Measurements from ENCODE around the gene CDKN2AIP. TPM values are rescaled to one million over a fixed set of nuclear protein-coding genes. Genes with fewer than 3 reads are reported as not detected.
"Not testable (repeated sequence)": the region's sequence is repeated elsewhere in the genome, so short reads cannot be mapped to it uniquely, and the experiment has no call there.

The CDKN2AIP gene
- total and polyA plus RNA-seq, 2 donors, result 29.1 to 33.2 TPM

DNA sequence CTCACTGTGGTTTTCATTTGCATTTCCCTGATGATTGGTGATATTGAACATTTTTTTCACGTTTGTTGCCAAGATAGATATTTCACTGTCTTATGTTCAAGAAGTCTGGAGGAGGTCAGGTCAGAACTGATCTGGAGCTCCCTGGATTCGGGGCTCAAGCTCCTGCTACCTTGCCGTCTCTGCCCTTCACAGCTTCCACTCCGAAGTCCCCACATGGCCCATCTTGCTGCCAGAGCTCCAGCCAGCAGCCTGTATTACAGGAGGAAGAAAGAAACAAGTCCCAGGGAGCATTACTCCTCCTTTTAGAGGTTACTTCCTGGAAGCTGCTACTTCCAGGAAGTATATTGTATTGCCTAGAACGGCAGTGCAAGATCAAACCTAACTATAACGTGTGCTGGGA is 17.9 kb upstream of the CDKN2AIP start:
- Histone ChIP-seq H3K36me3 (ENCODE audit: control insufficient read depth in 2 of 2, insufficient read depth in 2 of 2, low read length in 1 of 2) (no peaks in the 10 kb centered on the region), H3K27ac (ENCODE audit: low read depth in 1 of 2, low read length in 1 of 2) (no peak overlapping the region), H3K9me3 (ENCODE audit: control insufficient read depth in 2 of 2, insufficient read depth in 1 of 2, low read length in 1 of 2) (no peaks in the 10 kb centered on the region), H3K4me1 (ENCODE audit: control insufficient read depth in 2 of 2, insufficient read depth in 2 of 2, low read length in 2 of 2) (peaks cover 2 to 6% of the 10 kb centered on the region in 2 donors), H3K4me3 (ENCODE audit: low read length in 2 of 2) (no peak overlapping the region), H3K27me3 (ENCODE audit: control insufficient read depth in 2 of 2, insufficient read depth in 1 of 2, low read length in 1 of 2) (no peaks in the 10 kb centered on the region)
- 87% methylated on average over 6 of the region's 6 CpGs for WGBS
- DNase-seq (ENCODE audit: low read depth in 6 of 9, low spot score in 9 of 9), result no peak

DNA sequence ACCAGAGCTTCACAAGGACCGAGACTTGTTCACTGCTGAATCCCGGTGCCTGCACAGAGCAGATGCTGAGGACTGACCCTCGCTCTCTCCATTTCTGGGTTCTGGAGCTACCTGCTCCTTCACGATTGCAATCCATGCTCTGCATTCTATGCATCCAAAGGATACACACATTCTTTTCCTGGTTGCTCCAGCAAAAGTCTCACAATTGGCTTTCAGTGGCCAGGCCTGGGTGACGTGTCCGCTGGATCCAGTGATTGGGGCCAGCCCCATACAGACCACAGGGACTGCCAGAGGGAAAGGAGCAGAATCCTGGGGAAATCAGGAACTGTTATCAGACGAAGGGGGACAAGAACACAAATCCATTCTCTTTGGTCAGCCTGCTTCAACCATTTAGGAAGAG is 14.9 kb upstream of the CDKN2AIP start:
- Histone ChIP-seq H3K36me3 (ENCODE audit: control insufficient read depth in 2 of 2, insufficient read depth in 2 of 2, low read length in 1 of 2) (no peaks in the 10 kb centered on the region), H3K27me3 (ENCODE audit: control insufficient read depth in 2 of 2, insufficient read depth in 1 of 2, low read length in 1 of 2) (no peaks in the 10 kb centered on the region), H3K4me3 (ENCODE audit: low read length in 2 of 2) (no peak overlapping the region), H3K4me1 (ENCODE audit: control insufficient read depth in 2 of 2, insufficient read depth in 2 of 2, low read length in 2 of 2) (peaks cover 2 to 6% of the 10 kb centered on the region in 2 donors), H3K27ac (ENCODE audit: low read depth in 1 of 2, low read length in 1 of 2) (no peak overlapping the region), H3K9me3 (ENCODE audit: control insufficient read depth in 2 of 2, insufficient read depth in 1 of 2, low read length in 1 of 2) (no peaks in the 10 kb centered on the region)
- no peak for DNase-seq (ENCODE audit: low read depth in 6 of 9, low spot score in 9 of 9)
- WGBS, result 95% methylated on average over 7 of the region's 7 CpGs

DNA sequence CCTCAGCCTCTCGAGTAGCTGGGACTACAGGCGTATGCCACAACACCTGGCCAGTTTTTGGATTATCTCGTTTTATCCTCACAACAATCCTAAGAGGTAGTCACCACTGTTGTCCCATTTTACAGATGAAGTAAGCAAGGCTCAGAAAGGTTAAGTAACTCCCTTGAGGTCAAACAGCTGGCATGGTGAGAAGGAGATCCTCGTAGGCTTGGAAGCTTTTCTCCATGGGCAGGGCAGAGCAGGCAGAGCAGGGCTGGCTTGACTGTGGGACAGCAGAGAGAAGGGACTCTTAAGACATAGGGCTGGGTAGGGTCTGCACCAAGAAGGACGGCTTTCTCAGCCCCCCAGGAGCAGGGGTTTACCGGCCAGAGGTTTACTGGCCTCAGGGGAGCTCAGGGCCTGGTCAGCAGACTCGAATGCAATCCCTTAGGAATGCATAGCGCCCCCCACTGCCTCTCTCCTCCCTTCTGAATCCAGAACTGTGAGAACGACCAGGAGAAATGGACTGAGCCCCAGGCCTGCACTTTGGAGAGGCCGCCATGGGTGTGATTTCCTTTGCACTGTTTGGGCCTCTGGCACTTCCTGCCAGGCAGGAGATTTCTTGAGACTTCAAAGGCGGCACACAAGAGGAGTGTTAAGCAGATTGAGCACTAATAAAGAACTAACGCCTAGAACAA is 14.0 kb upstream of the CDKN2AIP start:
- Histone ChIP-seq H3K27ac (ENCODE audit: low read depth in 1 of 2, low read length in 1 of 2) (no peak overlapping the region), H3K4me1 (ENCODE audit: control insufficient read depth in 2 of 2, insufficient read depth in 2 of 2, low read length in 2 of 2) (peaks cover 2 to 6% of the 10 kb centered on the region in 2 donors), H3K36me3 (ENCODE audit: control insufficient read depth in 2 of 2, insufficient read depth in 2 of 2, low read length in 1 of 2) (no peaks in the 10 kb centered on the region), H3K9me3 (ENCODE audit: control insufficient read depth in 2 of 2, insufficient read depth in 1 of 2, low read length in 1 of 2) (no peaks in the 10 kb centered on the region), H3K4me3 (ENCODE audit: low read length in 2 of 2) (no peak overlapping the region), H3K27me3 (ENCODE audit: control insufficient read depth in 2 of 2, insufficient read depth in 1 of 2, low read length in 1 of 2) (no peaks in the 10 kb centered on the region)
- 61% methylated on average over 12 of the region's 12 CpGs for WGBS
- DNase-seq (ENCODE audit: low read depth in 6 of 9, low spot score in 9 of 9), result peak in 5 of 9 donors; percentile 8 to 61 (median 21)

- Histone ChIP-seq H3K9me3 (ENCODE audit: control insufficient read depth in 2 of 2, insufficient read depth in 1 of 2, low read length in 1 of 2) (no peaks in the 10 kb centered on the region), H3K4me3 (ENCODE audit: low read length in 2 of 2) (no peak overlapping the region), H3K27ac (ENCODE audit: low read depth in 1 of 2, low read length in 1 of 2) (no peak overlapping the region), H3K4me1 (ENCODE audit: control insufficient read depth in 2 of 2, insufficient read depth in 2 of 2, low read length in 2 of 2) (peaks cover 2 to 6% of the 10 kb centered on the region in 2 donors), H3K36me3 (ENCODE audit: control insufficient read depth in 2 of 2, insufficient read depth in 2 of 2, low read length in 1 of 2) (no peaks in the 10 kb centered on the region), H3K27me3 (ENCODE audit: control insufficient read depth in 2 of 2, insufficient read depth in 1 of 2, low read length in 1 of 2) (no peaks in the 10 kb centered on the region)
- 33% methylated on average over 3 of the region's 3 CpGs for WGBS
- DNase-seq (ENCODE audit: low read depth in 6 of 9, low spot score in 9 of 9), result no peak
Observed at GRCh38 chr4:183430994-183431347, 13.5 kb upstream of the CDKN2AIP start.

DNA sequence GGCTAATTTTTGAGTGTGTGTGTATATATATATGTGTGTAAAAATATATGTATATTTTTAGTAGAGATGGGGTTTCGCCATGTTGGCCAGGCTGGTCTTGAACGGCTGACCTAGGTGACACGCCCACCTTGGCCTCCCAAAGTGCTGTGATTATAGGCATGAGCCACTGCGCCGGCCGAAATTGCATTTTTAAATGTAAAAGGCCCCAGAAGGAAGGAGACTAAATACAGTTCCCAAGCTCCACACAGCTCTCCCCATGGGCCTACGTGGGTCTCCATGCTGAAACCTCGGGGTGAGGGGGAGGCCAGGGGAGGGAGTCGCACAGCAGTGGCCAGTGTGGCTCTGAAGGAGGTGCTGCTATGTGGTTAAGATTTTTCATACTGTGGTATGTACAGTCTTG is 12.8 kb upstream of the CDKN2AIP start:
- WGBS, result 92% methylated on average over 9 of the region's 9 CpGs
- Histone ChIP-seq H3K27ac (ENCODE audit: low read depth in 1 of 2, low read length in 1 of 2) (no peak overlapping the region), H3K4me3 (ENCODE audit: low read length in 2 of 2) (no peak overlapping the region), H3K27me3 (ENCODE audit: control insufficient read depth in 2 of 2, insufficient read depth in 1 of 2, low read length in 1 of 2) (no peaks in the 10 kb centered on the region), H3K36me3 (ENCODE audit: control insufficient read depth in 2 of 2, insufficient read depth in 2 of 2, low read length in 1 of 2) (no peaks in the 10 kb centered on the region), H3K4me1 (ENCODE audit: control insufficient read depth in 2 of 2, insufficient read depth in 2 of 2, low read length in 2 of 2) (peaks cover under 1 to 6% of the 10 kb centered on the region in 2 donors), H3K9me3 (ENCODE audit: control insufficient read depth in 2 of 2, insufficient read depth in 1 of 2, low read length in 1 of 2) (no peaks in the 10 kb centered on the region)
- no peak for DNase-seq (ENCODE audit: low read depth in 6 of 9, low spot score in 9 of 9)

DNA sequence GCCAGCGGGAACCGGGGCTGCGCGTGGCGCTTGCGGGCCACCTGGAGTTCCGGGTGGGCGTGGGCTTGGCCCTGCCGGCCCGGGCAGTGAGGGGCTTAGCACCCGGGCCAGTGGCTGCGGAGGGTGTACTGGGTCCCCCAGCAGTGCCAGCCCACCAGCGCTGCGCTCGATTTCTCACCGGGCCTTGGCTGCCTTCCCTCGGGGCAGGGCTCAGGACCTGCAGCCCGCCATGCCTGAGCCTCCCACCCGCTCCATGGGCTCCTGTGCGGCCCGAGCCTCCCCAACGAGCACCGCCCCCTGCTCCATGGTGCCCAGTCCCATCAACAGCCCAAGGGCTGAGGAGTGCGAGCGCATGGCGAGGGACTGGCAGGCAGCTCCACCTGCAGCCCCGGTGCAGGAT is 11.3 kb upstream of the CDKN2AIP start:
- WGBS, result 91% methylated on average over 26 of the region's 27 CpGs
- not testable (repeated sequence) for H3K4me3 ChIP-seq (ENCODE audit: low read length in 2 of 2); H3K36me3 ChIP-seq (ENCODE audit: control insufficient read depth in 2 of 2, insufficient read depth in 2 of 2, low read length in 1 of 2); H3K27ac ChIP-seq (ENCODE audit: low read depth in 1 of 2, low read length in 1 of 2); H3K27me3 ChIP-seq (ENCODE audit: control insufficient read depth in 2 of 2, insufficient read depth in 1 of 2, low read length in 1 of 2); H3K9me3 ChIP-seq (ENCODE audit: control insufficient read depth in 2 of 2, insufficient read depth in 1 of 2, low read length in 1 of 2); DNase-seq (ENCODE audit: low read depth in 6 of 9, low spot score in 9 of 9); H3K4me1 ChIP-seq (ENCODE audit: control insufficient read depth in 2 of 2, insufficient read depth in 2 of 2, low read length in 2 of 2)

GRCh38 chr4:183434264-183434663 is 10.2 kb upstream of the CDKN2AIP start:
- 94% methylated on average over 15 of the region's 15 CpGs for WGBS
- H3K36me3 ChIP-seq (ENCODE audit: control insufficient read depth in 2 of 2, insufficient read depth in 2 of 2, low read length in 1 of 2), result no peaks in the 10 kb centered on the region
- no peak for DNase-seq (ENCODE audit: low read depth in 6 of 9, low spot score in 9 of 9)
- H3K4me3 ChIP-seq (ENCODE audit: low read length in 2 of 2), result no peak overlapping the region
- H3K27ac ChIP-seq (ENCODE audit: low read depth in 1 of 2, low read length in 1 of 2), result no peak overlapping the region
- H3K4me1 ChIP-seq (ENCODE audit: control insufficient read depth in 2 of 2, insufficient read depth in 2 of 2, low read length in 2 of 2), result peaks cover 0 to 6% of the 10 kb centered on the region in 2 donors
- H3K27me3 ChIP-seq (ENCODE audit: control insufficient read depth in 2 of 2, insufficient read depth in 1 of 2, low read length in 1 of 2), result no peaks in the 10 kb centered on the region
- no peaks in the 10 kb centered on the region for H3K9me3 ChIP-seq (ENCODE audit: control insufficient read depth in 2 of 2, insufficient read depth in 1 of 2, low read length in 1 of 2)

GRCh38 chr4:183434666-183435190 is 9.7 kb upstream of the CDKN2AIP start:
- Histone ChIP-seq H3K27me3 (ENCODE audit: control insufficient read depth in 2 of 2, insufficient read depth in 1 of 2, low read length in 1 of 2) (no peaks in the 10 kb centered on the region), H3K4me1 (ENCODE audit: control insufficient read depth in 2 of 2, insufficient read depth in 2 of 2, low read length in 2 of 2) (peaks cover 0 to 6% of the 10 kb centered on the region in 2 donors), H3K9me3 (ENCODE audit: control insufficient read depth in 2 of 2, insufficient read depth in 1 of 2, low read length in 1 of 2) (no peaks in the 10 kb centered on the region), H3K4me3 (ENCODE audit: low read length in 2 of 2) (no peak overlapping the region), H3K27ac (ENCODE audit: low read depth in 1 of 2, low read length in 1 of 2) (no peak overlapping the region), H3K36me3 (ENCODE audit: control insufficient read depth in 2 of 2, insufficient read depth in 2 of 2, low read length in 1 of 2) (no peaks in the 10 kb centered on the region)
- WGBS, result 78% methylated on average over 5 of the region's 5 CpGs
- no peak for DNase-seq (ENCODE audit: low read depth in 6 of 9, low spot score in 9 of 9)

- H3K4me1 ChIP-seq (ENCODE audit: control insufficient read depth in 2 of 2, insufficient read depth in 2 of 2, low read length in 2 of 2), result no peaks in the 10 kb centered on the region
- no peaks in the 10 kb centered on the region for H3K27me3 ChIP-seq (ENCODE audit: control insufficient read depth in 2 of 2, insufficient read depth in 1 of 2, low read length in 1 of 2)
- WGBS, result 87% methylated on average over 5 of the region's 5 CpGs
- no peak overlapping the region for H3K27ac ChIP-seq (ENCODE audit: low read depth in 1 of 2, low read length in 1 of 2)
- no peak overlapping the region for H3K4me3 ChIP-seq (ENCODE audit: low read length in 2 of 2)
- no peak for DNase-seq (ENCODE audit: low read depth in 6 of 9, low spot score in 9 of 9)
- H3K9me3 ChIP-seq (ENCODE audit: control insufficient read depth in 2 of 2, insufficient read depth in 1 of 2, low read length in 1 of 2), result no peaks in the 10 kb centered on the region
- H3K36me3 ChIP-seq (ENCODE audit: control insufficient read depth in 2 of 2, insufficient read depth in 2 of 2, low read length in 1 of 2), result no peaks in the 10 kb centered on the region
Observed at GRCh38 chr4:183435803-183436202, 8.6 kb upstream of the CDKN2AIP start.
